HG03135 (cell line): ENCODE data around the gene MRPS22.
"Not testable (repeated sequence)": the region's sequence is repeated elsewhere in the genome, so short reads cannot be mapped to it uniquely, and the experiment has no call there.

Experiments used
- ATAC-seq: cut with Tn5 transposase; IDR thresholded peaks from one replicate; pipeline ENCODE4 v1.9.1; 2021; ENCODE audit warnings: mild to moderate bottlenecking, moderate library complexity; ENCODE audit not compliant: unreplicated experiment

Gene MRPS22

DNA sequence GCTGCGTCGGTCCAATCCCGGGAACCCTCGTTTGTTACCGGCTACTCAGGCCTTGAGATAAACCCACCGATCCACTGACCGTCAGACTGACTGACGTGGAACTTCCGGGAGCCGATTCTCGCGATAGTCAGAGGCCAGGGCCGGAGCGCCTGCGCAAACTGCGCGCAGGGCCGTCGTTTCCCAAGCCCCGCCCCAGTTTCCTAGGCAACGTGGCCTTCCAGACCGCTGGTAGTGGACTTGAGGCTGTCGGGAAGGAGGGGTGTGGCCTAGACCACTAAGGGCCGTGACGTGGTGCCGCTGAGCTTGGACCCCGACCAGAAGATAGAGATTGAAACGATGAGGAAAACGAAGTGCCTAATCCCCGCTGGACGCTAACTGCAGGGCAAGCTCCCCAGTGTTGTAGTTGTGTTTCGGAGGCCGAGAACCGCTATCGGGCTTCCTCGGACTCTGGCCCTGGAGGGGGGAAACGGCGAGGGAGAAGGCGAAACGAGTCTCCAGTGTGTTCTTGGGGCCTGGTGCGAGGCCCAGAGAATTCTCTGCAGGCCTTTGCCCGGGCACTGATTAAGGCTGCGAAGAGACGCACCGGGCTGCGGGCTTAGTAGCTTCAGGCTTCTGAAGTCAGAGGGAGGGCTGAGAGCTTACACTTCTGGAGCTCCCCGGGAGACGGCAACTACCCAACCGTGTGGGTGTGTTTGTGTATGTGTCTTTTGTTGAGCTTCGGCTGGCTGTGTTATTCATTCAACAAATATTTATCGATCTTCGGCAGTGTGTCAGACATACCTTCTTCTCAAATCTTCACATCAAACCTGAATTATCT, 45.9 kb downstream of the MRPS22 start, which contains the start of gene COPB2:
COPB2 (minus strand) TSS at position 96 of the 817 bp plus-strand sequence. CDS start 97 bp downstream, outside the sequence.
- ATAC-seq: peak; percentile 97

DNA sequence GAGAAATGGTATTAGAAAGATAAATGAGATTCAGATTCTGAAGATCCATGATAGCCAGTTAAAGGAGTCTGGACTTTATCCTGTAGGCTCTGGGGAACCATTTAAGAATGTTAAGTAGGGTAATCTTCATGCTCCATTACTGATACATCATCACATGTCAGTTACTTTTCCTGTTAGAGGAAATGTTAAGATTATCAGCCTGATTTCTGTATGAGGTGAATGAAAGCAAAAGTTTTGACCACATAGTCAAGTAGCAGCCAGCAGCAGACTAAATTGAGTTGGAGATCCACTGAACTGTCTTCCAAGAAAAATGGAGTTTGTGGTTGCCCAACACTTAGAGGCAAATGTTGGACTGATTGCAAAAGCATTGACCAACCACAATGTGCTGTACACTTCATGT, 50.3 kb downstream of the MRPS22 start:
- ATAC-seq: no peak

DNA sequence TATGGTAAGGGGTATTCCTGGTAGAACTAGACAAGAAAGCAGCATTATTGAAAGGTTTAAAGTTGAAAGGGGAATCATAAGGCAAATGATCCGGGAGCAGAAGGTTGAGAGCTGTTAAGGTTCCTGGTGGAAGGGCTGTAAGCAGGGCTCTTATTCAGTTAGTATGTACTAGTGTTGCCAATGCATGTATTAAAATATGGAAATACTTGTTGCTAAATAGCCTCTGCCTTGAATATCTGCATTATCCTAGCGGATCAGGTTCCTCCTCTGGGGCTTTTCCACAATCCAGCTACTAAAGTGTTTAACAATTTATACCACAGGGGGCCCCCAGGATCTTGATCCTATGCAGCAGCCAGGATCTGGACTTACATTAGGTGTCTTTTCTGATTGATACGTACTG, 52.9 kb downstream of the MRPS22 start:
- no peak for ATAC-seq

DNA sequence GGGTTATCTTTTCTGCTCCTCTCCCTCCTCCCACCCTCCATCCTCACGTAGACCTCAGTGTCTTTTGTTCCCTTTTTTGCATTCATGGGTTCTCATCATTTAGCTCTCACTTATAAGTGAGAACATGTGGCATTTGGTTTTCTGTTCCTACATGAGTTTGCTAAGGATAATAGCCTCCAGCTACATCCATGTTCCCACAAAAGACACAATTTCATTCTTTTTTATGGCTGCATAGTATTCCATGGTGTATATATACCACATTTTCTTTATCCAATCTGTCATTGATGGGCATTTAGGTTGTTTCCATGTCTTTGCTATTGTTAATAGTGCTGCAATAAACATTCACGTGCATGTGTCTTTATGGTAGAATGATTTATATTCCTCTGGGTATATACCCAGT, 57.3 kb downstream of the MRPS22 start:
- ATAC-seq: not testable (repeated sequence)
